Measurements from ENCODE around the gene CKAP2L. TPM values are rescaled to one million over a fixed set of nuclear protein-coding genes. Genes with fewer than 3 reads are reported as not detected.

The CKAP2L gene
- polyA plus RNA-seq, 1 donor from 2014 or later: 0.78 TPM

GRCh38 chr2:112722816-112723546 lies 41.4 kb downstream of the CKAP2L start:
- Histone ChIP-seq H2AFZ (ENCODE audit: low read depth, low read length) (no peak overlapping the region), H3K9me3 (ENCODE audit: low read length) (no peaks in the 10 kb centered on the region), H3K4me3 (ENCODE audit: low read length) (no peak overlapping the region), H3K4me2 (ENCODE audit: low read length) (no peak overlapping the region), H3F3A (ENCODE audit: insufficient read depth, low read length, poor library complexity, severe bottlenecking) (no peaks in the 10 kb centered on the region), H3K36me3 (ENCODE audit: insufficient read depth, low read length) (no peaks in the 10 kb centered on the region), H3K79me2 (replicated peaks; ENCODE audit: insufficient read depth, low read length) (no peaks in the 10 kb centered on the region), H3K27me3 (ENCODE audit: insufficient read depth, low read depth, low read length) (no peaks in the 10 kb centered on the region), H3K9ac (ENCODE audit: low read length) (no peak overlapping the region), H3K27ac (ENCODE audit: low read length) (no peak overlapping the region), H4K20me1 (ENCODE audit: insufficient read depth) (no peaks in the 10 kb centered on the region), H3K9me2 (ENCODE audit: insufficient read depth, low read length) (no peaks in the 10 kb centered on the region)
- no peak for TF ChIP-seq SMC3 (conservative IDR thresholded peaks at IDR 0.05; ENCODE audit: poor library complexity)
- no peak for TF ChIP-seq TAF1 (IDR thresholded peaks at IDR 0.05; ENCODE audit: low read depth)
- TF ChIP-seq POLR2AphosphoS5 (IDR thresholded peaks at IDR 0.05): no peak
- TF ChIP-seq RAD21 (conservative IDR thresholded peaks at IDR 0.05): no peak
- no peak for TF ChIP-seq EZH2 (IDR thresholded peaks at IDR 0.05; ENCODE audit: borderline replicate concordance, insufficient read depth, low read length, poor library complexity, severe bottlenecking)
- no peak for TF ChIP-seq EP300 (conservative IDR thresholded peaks at IDR 0.05; ENCODE audit: poor library complexity, severe bottlenecking)
- TF ChIP-seq MXI1 (conservative IDR thresholded peaks at IDR 0.05; ENCODE audit: poor library complexity, severe bottlenecking): no peak
- no peak for TF ChIP-seq REST (IDR thresholded peaks at IDR 0.05; ENCODE audit: borderline replicate concordance)
- no peak for TF ChIP-seq CTCF (IDR thresholded peaks at IDR 0.05; ENCODE audit: poor library complexity, severe bottlenecking)

- Histone ChIP-seq H3K36me3 (ENCODE audit: insufficient read depth, low read length) (no peaks in the 10 kb centered on the region), H3K9ac (ENCODE audit: low read length) (no peak overlapping the region), H2AFZ (ENCODE audit: low read depth, low read length) (no peak overlapping the region), H3K4me2 (ENCODE audit: low read length) (no peak overlapping the region), H4K20me1 (ENCODE audit: insufficient read depth) (no peaks in the 10 kb centered on the region), H3K27ac (ENCODE audit: low read length) (no peak overlapping the region), H3K9me3 (ENCODE audit: low read length) (no peaks in the 10 kb centered on the region), H3F3A (ENCODE audit: insufficient read depth, low read length, poor library complexity, severe bottlenecking) (no peaks in the 10 kb centered on the region), H3K9me2 (ENCODE audit: insufficient read depth, low read length) (no peaks in the 10 kb centered on the region), H3K4me3 (ENCODE audit: low read length) (no peak overlapping the region), H3K27me3 (ENCODE audit: insufficient read depth, low read depth, low read length) (no peaks in the 10 kb centered on the region), H3K79me2 (replicated peaks; ENCODE audit: insufficient read depth, low read length) (no peaks in the 10 kb centered on the region)
- TF ChIP-seq EP300 (conservative IDR thresholded peaks at IDR 0.05; ENCODE audit: poor library complexity, severe bottlenecking) (no peak), TAF1 (IDR thresholded peaks at IDR 0.05; ENCODE audit: low read depth) (no peak), SMC3 (conservative IDR thresholded peaks at IDR 0.05; ENCODE audit: poor library complexity) (no peak), POLR2AphosphoS5 (IDR thresholded peaks at IDR 0.05) (no peak), REST (IDR thresholded peaks at IDR 0.05; ENCODE audit: borderline replicate concordance) (no peak), CTCF (IDR thresholded peaks at IDR 0.05; ENCODE audit: poor library complexity, severe bottlenecking) (no peak)
These were observed 42.4 kb downstream of the CKAP2L start for GRCh38 chr2:112721819-112722522.
